ENCODE results near the gene CLMN.

DNA sequence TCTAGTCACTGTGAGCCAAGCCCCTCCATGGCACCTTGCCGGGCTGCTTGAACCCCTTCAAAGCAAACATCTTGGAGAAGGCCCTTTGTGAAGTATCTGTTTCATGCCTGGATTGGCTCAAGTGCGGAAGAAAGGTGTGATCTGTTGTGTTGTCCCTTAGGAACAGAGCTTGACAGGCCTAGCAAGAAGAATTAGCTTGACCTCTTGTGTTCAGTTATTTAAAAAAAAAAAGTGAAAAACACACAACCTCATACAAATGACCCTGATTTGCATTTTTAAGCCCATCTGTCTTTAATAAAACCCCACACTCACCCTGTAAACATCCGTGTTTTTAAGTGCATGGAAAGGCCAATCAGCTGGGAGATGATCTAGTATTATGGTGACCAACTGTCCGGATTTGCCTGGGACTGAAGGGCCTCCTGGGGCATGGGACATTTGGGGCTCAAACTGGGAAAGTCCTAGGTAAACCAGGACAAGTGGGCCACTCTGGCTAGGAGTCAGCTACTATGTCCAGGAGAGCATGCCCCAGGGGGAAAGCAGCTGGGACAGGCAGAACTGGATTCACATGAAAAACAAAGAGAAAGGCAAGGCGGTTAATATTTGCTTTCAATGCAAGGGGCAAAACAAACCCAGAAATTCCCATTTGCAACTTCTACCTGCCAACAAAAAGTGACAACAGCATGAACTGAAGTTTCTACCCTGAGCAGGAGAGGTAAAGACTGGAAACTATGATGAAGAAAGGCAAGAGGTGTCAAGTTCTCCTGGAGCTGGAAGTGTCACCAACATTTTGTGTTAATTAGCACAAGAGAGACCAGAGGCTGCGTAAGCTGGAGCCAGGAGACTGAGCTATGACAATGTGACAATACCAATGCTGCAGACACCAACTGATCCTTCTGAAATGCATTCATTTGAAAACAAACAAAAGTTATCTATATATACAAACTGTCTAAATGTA lies 78.6 kb downstream of the CLMN start:
- TF ChIP-seq, protein P1, sequence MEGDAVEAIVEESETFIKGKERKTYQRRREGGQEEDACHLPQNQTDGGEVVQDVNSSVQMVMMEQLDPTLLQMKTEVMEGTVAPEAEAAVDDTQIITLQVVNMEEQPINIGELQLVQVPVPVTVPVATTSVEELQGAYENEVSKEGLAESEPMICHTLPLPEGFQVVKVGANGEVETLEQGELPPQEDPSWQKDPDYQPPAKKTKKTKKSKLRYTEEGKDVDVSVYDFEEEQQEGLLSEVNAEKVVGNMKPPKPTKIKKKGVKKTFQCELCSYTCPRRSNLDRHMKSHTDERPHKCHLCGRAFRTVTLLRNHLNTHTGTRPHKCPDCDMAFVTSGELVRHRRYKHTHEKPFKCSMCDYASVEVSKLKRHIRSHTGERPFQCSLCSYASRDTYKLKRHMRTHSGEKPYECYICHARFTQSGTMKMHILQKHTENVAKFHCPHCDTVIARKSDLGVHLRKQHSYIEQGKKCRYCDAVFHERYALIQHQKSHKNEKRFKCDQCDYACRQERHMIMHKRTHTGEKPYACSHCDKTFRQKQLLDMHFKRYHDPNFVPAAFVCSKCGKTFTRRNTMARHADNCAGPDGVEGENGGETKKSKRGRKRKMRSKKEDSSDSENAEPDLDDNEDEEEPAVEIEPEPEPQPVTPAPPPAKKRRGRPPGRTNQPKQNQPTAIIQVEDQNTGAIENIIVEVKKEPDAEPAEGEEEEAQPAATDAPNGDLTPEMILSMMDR (IDR thresholded peaks at IDR 0.05): no peak
- TF ChIP-seq EZH2 (IDR thresholded peaks at IDR 0.05; ENCODE audit: borderline replicate concordance, insufficient read depth, low read depth, low read length, poor library complexity, severe bottlenecking): no peak
